Central memory CD8-positive, alpha-beta T cell (primary cell): ENCODE measurements around the gene MAP2K5.
A peak's percentile ranks its signal among the peaks of the same experiment; 100 is the strongest.

Experiments
- ATAC-seq: fragments of 150-1000 bp; cut with Tn5 transposase; replicated peaks from 2 replicates; pipeline ENCODE4 v1.10.0; 2022; ENCODE audit warnings: mild to moderate bottlenecking, moderate FRiP score, moderate number of reproducible peaks; ENCODE audit not compliant: poor library complexity, severe bottlenecking; ENCODE audit errors: extremely low read depth
- DNase-seq, 2 donors: peaks; one replicate each; pipeline ENCODE4 v3.0.0; 2021; ENCODE audit warnings: low spot score in 2 of 2
- H3K27ac Mint-ChIP-seq: one replicate; pipeline ENCODE4 v1.8.0; 2022; ENCODE audit warnings: low read depth, mild to moderate bottlenecking, moderate library complexity, mixed read lengths
- H3K27me3 Mint-ChIP-seq: one replicate; pipeline ENCODE4 v1.8.0; 2022; ENCODE audit warnings: mixed read lengths
- H3K36me3 Mint-ChIP-seq: one replicate; pipeline ENCODE4 v1.8.0; 2022; ENCODE audit warnings: mild to moderate bottlenecking, moderate library complexity, mixed read lengths; ENCODE audit not compliant: insufficient read depth
- H3K4me1 Mint-ChIP-seq: one replicate; pipeline ENCODE4 v1.8.0; 2022; ENCODE audit warnings: mixed read lengths
- H3K4me3 Mint-ChIP-seq: one replicate; pipeline ENCODE4 v1.8.0; 2022; ENCODE audit warnings: mild to moderate bottlenecking, moderate library complexity, mixed read lengths
- H3K9me3 Mint-ChIP-seq: one replicate; pipeline ENCODE4 v1.8.0; 2022; ENCODE audit warnings: mixed read lengths

The MAP2K5 gene

DNA sequence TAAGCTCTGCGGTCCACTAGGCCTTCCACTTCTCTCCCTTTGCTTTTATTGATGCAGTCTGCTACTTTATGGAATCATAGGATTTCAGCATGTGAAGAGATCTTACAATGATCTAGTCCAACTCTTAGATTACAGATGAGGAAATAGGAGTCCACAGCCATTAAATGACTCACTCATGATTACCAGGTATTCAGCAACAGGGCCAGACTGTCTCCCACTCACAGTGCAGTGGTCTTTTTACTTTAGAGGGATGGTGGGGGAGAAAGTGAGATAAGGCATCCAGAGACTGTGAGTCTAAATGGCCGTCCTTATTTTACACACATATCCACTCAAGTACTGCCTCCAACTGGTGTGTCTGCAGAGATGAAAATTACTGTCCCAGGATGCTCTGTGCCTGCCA is 194.3 kb downstream of the MAP2K5 start:
- Mint-ChIP-seq H3K4me1 (peaks cover 5% of the 10 kb centered on the region), H3K4me3 (no peak overlapping the region), H3K27me3 (no peaks in the 10 kb centered on the region), H3K36me3 (peaks cover 2% of the 10 kb centered on the region), H3K27ac (no peak overlapping the region), H3K9me3 (no peaks in the 10 kb centered on the region)
- no peak for DNase-seq
- no peak for ATAC-seq

DNA sequence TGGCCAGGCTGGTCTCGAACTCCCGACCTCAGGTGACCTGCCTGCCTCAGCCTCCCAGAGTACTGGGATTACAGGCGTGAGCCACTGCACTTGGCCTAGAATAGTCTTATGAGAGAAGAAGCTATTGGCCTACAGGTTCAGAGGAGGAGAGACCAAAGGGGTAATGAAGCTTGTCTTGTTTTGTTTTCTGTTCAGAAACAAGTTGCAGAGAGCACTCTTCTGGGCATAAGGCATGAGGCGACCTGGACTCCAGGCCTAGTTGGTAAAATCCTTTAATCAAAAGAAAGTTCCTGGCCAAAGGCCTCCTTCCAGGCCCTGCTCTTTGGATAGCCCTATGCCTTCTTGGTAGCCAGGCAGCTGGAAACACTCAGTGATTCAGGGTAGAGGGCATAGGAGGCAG is 195.6 kb downstream of the MAP2K5 start:
- DNase-seq, result no peak
- no peak overlapping the region for H3K27ac Mint-ChIP-seq
- no peak overlapping the region for H3K4me3 Mint-ChIP-seq
- H3K9me3 Mint-ChIP-seq, result no peaks in the 10 kb centered on the region
- H3K36me3 Mint-ChIP-seq, result peaks cover 2% of the 10 kb centered on the region
- H3K4me1 Mint-ChIP-seq, result no peaks in the 10 kb centered on the region
- no peaks in the 10 kb centered on the region for H3K27me3 Mint-ChIP-seq
- no peak for ATAC-seq

DNA sequence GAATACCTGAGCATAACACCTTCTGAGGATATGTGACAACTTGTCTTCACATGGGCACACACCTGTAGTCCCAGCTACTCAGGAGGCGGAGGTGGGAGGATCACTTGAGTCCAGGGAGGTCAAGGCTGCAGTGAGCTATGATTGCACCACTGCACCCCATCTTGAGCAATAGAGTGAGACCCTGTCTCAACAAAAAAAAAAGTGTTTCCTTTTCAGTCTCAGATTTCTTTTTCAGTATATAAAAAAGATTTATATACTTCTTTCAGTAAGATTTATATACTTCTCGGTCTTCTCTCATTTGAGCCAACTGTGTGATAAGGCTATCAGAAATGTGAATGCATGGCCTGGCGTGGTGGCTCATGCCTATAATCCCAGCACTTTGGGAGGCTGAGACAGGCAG is 197.9 kb downstream of the MAP2K5 start:
- ATAC-seq (no peak), DNase-seq (no peak)
- Mint-ChIP-seq H3K27me3 (no peaks in the 10 kb centered on the region), H3K36me3 (peaks cover 2% of the 10 kb centered on the region), H3K9me3 (no peaks in the 10 kb centered on the region), H3K4me3 (no peak overlapping the region), H3K4me1 (peaks cover 6% of the 10 kb centered on the region), H3K27ac (no peak overlapping the region)

DNA sequence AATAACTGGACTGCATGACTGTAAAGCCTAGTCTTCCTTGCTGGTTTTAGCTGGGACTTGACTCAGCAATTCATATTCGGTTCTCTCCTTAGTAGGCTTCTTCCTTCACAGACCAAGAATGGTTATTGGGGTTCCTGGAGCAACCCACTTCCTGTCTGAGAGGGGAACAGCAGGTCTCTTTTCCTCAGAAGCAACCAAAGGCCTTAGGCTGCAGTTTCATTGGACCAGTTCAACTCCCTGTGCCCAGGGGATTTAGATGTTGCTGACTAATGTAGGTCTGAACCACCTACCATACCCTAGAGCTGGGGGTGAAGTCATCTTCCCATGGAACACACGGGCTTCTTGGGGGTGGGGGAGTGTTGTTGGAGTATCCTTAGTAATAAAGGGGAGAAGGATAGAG is 198.8 kb downstream of the MAP2K5 start:
- Mint-ChIP-seq H3K27me3 (no peaks in the 10 kb centered on the region), H3K36me3 (peaks cover 2% of the 10 kb centered on the region), H3K4me1 (peaks cover 10% of the 10 kb centered on the region), H3K4me3 (no peak overlapping the region), H3K27ac (no peak overlapping the region), H3K9me3 (no peaks in the 10 kb centered on the region)
- no peak for ATAC-seq
- DNase-seq, result no peak

DNA sequence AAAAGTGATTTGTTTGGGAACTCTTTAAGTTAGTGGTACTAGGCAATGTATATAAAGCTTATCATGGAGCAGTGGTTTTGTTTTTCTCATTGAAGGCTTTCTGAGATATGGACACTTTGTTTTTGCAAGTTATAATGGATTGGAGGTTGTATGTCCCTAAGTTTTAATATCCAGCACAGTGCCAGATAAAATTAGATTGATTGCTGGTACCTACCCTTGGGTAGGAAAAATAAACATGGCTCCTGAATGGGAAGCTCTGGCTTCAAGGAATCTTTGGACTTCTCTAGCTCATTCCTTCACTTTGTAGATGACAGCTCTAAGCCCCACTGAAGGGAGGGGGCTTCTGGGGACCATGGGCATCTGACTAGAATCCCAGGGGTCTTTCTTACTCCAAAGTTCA is 201.1 kb downstream of the MAP2K5 start:
- no peaks in the 10 kb centered on the region for H3K9me3 Mint-ChIP-seq
- DNase-seq (no peak), ATAC-seq (no peak)
- peaks cover 4% of the 10 kb centered on the region for H3K36me3 Mint-ChIP-seq
- no peaks in the 10 kb centered on the region for H3K27me3 Mint-ChIP-seq
- no peak overlapping the region for H3K4me3 Mint-ChIP-seq
- peaks cover 15% of the 10 kb centered on the region for H3K4me1 Mint-ChIP-seq
- H3K27ac Mint-ChIP-seq, result no peak overlapping the region

DNA sequence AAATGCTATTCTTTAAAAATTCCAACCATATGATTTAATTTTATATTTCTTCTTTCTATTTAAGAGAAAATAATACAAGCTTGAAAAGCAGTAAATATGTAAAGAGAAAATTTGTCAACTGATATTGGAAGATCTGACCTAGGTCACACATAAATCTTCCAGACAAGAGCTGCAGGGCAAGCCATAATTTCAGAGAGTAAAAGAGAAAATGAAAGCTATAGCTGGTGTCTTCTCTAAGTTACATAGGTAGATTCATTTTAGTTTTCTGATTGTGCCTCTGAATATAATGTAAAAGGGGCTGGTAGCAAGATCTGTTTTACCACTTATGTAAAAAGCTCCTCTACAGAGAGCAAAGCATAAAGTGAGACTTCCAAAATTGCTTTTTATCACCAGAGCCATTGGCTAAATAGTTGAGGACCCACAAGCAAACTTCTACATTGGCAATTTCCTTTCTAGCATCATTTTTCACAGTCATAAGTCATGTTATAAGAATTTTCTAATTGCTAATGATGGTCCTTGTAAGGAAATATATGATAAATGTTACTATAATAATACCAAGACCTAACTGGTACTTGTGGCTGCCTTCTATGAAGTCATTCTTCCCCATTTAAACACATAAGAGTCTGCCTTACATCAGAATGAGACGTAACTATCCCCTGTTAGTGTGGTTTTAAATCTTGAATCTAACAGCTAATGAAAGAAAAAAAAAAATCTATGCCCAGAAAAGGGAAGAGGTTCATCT is 202.0 kb downstream of the MAP2K5 start:
- H3K4me3 Mint-ChIP-seq, result no peak overlapping the region
- H3K4me1 Mint-ChIP-seq, result peaks cover 15% of the 10 kb centered on the region
- H3K27ac Mint-ChIP-seq, result peak overlapping the region; percentile 36
- H3K27me3 Mint-ChIP-seq, result no peaks in the 10 kb centered on the region
- DNase-seq (no peak), ATAC-seq (no peak)
- H3K36me3 Mint-ChIP-seq, result peaks cover 4% of the 10 kb centered on the region
- no peaks in the 10 kb centered on the region for H3K9me3 Mint-ChIP-seq

DNA sequence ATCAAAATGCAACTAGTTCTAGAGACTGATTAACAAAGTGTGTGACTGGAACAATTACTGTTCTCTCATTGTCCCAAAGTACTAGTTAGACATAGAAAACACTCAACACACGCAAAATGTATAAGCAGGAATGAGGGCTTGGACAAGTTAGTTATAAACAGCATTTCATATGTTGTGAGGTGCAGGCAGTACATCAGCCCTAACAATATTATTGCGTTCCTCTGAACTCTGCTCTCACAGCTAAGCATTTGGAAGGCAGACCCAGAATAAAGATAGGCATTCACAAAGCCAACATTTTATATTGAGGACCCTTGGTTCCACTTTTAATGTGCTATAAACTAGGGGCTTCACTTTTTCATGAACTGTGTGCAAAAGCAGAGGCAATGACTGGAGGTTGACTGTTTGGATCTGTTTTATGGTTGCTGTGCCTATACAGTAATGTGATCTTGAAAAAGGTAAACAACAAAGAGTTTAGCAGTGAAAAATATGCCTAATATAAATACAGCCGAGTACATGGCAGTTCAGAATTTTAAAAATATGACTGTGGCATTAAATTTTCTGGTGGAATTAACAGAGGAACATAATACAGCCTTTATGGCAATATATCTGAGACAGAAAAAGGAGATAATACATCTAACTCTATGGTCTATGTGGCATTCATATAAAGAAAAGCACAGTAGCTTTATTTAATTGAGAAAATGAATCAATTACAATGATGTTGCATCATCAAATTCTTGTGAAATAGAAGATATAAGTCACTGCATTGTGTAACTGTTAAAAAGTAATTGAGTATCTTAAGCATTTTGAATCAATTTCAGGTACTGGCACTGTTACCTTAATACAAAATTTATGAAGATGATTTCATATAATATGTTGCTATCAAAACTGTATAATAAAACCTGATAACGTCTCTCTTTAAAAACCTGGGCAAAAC is 202.8 kb downstream of the MAP2K5 start:
- ATAC-seq, result no peak

DNA sequence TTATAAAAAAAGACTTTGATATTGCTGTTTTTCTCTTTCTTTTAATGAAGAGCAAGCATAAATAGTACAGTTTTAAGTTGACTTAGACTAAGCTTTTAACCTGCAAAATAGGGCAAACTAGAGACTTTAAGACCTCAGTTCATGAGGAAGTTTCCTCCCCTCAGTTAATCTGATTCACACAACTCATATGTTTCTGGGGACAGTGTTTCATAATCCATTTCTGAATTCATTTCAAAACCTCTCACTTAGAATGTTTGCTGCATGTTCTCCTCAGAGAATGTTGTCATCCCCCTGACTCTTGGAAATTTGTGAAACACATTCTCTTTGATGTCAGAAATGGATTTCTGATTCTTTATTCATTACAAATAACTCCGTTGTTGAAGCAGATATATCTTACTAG is 203.5 kb downstream of the MAP2K5 start:
- Mint-ChIP-seq H3K4me1 (peaks cover 15% of the 10 kb centered on the region), H3K27me3 (no peaks in the 10 kb centered on the region), H3K36me3 (peaks cover 4% of the 10 kb centered on the region), H3K9me3 (no peaks in the 10 kb centered on the region), H3K4me3 (no peak overlapping the region), H3K27ac (no peak overlapping the region)
- no peak for ATAC-seq
- DNase-seq, result no peak

More for the DNA sequence above, 202.8 kb downstream of the MAP2K5 start:
- H3K9me3 Mint-ChIP-seq, result no peaks in the 10 kb centered on the region
- peaks cover 2% of the 10 kb centered on the region for H3K36me3 Mint-ChIP-seq
- H3K4me1 Mint-ChIP-seq, result peaks cover 15% of the 10 kb centered on the region
- no peak overlapping the region for H3K4me3 Mint-ChIP-seq
- peak overlapping the region; percentile 36 for H3K27ac Mint-ChIP-seq
- DNase-seq, result no peak
- H3K27me3 Mint-ChIP-seq, result no peaks in the 10 kb centered on the region

DNA sequence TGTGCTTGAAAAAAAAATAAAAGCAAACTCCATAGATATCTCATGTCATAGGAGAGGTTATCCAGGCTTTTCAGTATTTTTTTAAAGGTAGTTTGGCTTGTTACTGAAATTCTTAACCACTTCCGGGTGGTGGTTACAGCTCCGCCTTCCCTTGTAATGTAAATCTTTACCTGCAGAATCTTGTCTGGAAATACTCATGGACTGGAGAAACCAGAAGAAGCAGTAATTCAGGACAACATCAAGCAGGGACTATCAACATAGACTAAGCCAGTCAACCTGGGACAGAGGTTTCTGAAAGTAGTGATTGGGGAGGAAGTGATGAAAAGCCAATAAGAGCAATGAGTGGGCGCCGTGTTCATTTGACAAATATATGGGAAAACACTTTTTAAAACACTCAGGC is 203.9 kb downstream of the MAP2K5 start:
- H3K27ac Mint-ChIP-seq, result no peak overlapping the region
- H3K4me3 Mint-ChIP-seq, result no peak overlapping the region
- H3K36me3 Mint-ChIP-seq, result peaks cover 4% of the 10 kb centered on the region
- no peaks in the 10 kb centered on the region for H3K27me3 Mint-ChIP-seq
- ATAC-seq, result no peak
- peaks cover 15% of the 10 kb centered on the region for H3K4me1 Mint-ChIP-seq
- H3K9me3 Mint-ChIP-seq, result no peaks in the 10 kb centered on the region
- no peak for DNase-seq

DNA sequence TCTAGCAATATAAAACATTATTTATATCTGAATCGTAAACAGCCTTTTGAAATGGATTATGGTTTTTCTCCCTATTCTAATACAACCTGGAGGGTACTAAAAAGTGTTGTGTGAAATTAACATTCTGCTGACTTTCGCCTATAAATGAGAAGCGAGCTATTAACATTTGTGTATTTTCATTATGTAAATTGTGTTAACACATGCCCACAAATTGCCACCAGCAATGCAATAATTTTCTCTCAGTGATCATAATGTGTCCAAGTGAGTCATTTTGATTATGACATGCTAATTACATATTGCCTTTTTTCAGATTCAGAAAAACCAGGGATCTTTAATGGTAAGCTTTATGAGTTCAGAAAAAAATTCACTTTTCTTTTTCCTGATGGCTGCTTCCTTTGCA is 205.4 kb downstream of the MAP2K5 start:
- no peaks in the 10 kb centered on the region for H3K9me3 Mint-ChIP-seq
- H3K4me1 Mint-ChIP-seq, result peaks cover 15% of the 10 kb centered on the region
- no peaks in the 10 kb centered on the region for H3K27me3 Mint-ChIP-seq
- no peak overlapping the region for H3K4me3 Mint-ChIP-seq
- no peak for DNase-seq
- no peak overlapping the region for H3K27ac Mint-ChIP-seq
- ATAC-seq, result no peak
- peaks cover 4% of the 10 kb centered on the region for H3K36me3 Mint-ChIP-seq

DNA sequence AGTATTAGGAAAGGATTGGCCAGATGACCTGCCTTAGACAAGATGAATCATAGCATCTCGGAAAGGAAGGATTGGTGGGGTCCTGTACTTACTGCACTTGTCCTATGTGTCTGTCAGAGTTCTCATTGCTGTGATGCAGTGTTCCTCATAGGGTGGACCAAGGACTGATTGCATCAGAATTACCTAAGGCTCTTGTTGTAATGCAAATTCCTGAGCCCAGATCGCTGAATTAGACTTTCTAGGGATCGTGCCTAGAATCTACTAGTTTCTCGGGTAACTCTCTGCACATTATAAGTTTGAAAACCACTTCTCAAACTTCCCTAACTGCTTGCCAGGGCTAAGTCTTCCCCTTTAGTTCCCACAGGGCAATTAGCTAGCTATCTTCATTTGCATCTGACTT is 207.9 kb downstream of the MAP2K5 start:
- DNase-seq, result no peak
- Mint-ChIP-seq H3K27ac (no peak overlapping the region), H3K9me3 (no peaks in the 10 kb centered on the region), H3K36me3 (peaks cover 4% of the 10 kb centered on the region), H3K27me3 (no peaks in the 10 kb centered on the region), H3K4me1 (peaks cover 25% of the 10 kb centered on the region), H3K4me3 (no peak overlapping the region)
- no peak for ATAC-seq

DNA sequence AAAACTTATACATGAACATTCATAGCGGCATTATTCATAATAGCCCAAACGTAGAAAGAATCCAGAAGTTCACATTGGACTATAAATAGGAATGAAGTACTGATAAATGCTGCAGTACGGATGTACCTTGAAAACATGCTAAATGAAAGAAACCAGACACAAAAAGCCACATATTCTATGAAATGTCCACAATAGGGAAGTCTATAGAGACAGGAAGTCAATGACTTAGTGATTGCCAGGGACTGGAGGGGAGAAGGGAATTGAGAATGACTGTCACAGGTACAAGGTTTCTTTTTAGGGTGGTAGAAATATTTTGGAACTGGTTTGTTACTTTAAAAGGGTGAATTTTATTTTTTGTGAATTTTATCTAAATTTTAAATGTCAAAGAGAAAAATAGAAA is 211.4 kb downstream of the MAP2K5 start:
- Mint-ChIP-seq H3K36me3 (peaks cover 3% of the 10 kb centered on the region), H3K4me1 (peaks cover 41% of the 10 kb centered on the region), H3K27ac (no peak overlapping the region), H3K4me3 (no peak overlapping the region), H3K9me3 (no peaks in the 10 kb centered on the region), H3K27me3 (no peaks in the 10 kb centered on the region)
- no peak for ATAC-seq
- no peak for DNase-seq

DNA sequence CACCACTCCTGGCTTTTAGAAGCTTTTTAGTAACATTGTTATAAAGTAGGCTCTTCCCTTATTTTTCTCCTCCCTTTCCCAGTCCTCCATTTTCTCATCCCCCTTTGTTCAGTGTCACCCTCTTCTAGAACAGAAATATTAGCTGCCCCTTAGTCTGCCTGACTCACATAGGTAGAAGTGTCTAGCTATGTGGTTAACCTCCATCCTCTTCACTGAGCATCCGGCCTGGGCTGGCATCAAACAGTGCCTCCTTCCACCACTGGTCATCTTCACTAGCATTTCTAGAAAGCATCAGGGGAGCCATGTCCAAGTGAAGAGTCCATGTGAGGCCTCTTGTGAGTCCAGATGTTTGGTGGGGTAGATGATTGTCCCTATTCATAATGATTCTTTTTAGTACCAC is 212.8 kb downstream of the MAP2K5 start:
- Mint-ChIP-seq H3K9me3 (no peaks in the 10 kb centered on the region), H3K36me3 (peaks cover 3% of the 10 kb centered on the region), H3K4me1 (peaks cover 41% of the 10 kb centered on the region), H3K27ac (no peak overlapping the region), H3K4me3 (no peak overlapping the region), H3K27me3 (no peaks in the 10 kb centered on the region)
- DNase-seq (no peak), ATAC-seq (no peak)
